Right hindlimb (tissue), 1 donor: ENCODE measurements around the gene RDH12.
"Not testable (repeated sequence)": the region's sequence is repeated elsewhere in the genome, so short reads cannot be mapped to it uniquely, and the experiment has no call there.

Source experiments
- DNase-seq: peaks from one replicate; pipeline ENCODE4 v3.0.0-alpha.2; 2018

Gene RDH12

GRCh38 chr14:67705211-67705610 lies 3.5 kb downstream of the RDH12 start:
- DNase-seq = no peak

- DNase-seq = not testable (repeated sequence)
These were observed 7.7 kb downstream of the RDH12 start for GRCh38 chr14:67709346-67709745.

GRCh38 chr14:67709796-67710195 lies 8.1 kb downstream of the RDH12 start:
- DNase-seq = not testable (repeated sequence)

GRCh38 chr14:67710209-67710608 lies 8.5 kb downstream of the RDH12 start:
- no peak for DNase-seq

DNA sequence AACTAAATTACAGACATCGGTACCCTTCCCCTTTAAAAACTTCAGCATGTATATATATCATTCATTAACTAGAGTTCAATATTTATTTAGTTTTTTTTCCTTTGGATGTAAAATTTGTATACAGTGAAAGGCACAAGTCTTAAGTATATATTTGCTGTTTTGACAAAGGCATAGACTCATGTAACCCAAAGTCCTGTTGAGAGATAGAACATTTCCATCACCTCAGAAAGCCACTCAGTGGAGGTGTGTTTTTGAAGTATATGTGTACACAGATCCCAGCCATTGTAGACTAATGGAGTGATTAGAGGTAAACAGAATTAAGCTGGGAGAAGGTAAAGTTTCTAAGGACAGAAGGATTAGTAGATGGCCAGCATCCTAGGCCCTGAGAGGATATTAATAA lies 15.4 kb downstream of the RDH12 start:
- DNase-seq = no peak

GRCh38 chr14:67718265-67718664 lies 16.6 kb downstream of the RDH12 start:
- DNase-seq = no peak

DNA sequence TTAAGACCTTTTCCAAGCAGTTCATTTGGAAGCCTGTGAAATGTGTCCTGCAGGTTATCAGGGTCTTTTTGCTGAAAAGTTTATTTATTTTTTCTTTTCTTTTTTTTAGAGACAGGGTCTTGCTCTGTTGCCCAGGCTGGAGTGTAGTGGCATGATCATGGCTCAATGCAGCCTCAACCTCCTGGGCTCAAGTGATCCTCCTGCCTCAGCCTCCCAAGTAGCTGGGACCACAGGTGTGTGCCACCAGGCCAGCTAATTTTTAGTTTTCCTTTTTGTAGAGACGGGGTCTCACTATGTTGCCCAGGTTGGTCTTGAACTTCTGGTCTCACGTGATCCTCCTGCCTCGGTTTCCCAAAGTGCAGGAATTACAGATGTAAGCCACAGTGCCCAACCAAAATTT lies 17.7 kb downstream of the RDH12 start:
- not testable (repeated sequence) for DNase-seq

- DNase-seq = no peak
These were observed 18.2 kb downstream of the RDH12 start for GRCh38 chr14:67719866-67720265.

DNA sequence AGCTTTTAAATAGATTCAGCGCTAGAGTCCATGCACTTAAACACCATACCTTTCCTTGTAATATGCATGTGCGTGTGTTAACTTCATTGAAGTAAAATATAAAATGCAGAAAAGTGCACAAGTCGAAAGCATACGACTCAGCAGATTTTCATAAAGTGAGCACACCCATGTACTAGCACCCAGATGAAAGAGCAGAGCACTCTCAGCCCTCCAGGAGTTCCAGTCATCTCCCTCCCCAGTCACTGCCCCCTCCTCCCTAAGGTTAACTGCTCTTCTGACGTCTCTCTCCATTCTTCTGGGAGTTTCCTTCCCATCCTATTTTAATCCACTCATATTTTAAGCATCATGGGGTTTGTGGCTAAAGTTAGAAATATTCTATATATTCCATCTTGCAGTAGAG lies 20.2 kb downstream of the RDH12 start:
- no peak for DNase-seq

DNA sequence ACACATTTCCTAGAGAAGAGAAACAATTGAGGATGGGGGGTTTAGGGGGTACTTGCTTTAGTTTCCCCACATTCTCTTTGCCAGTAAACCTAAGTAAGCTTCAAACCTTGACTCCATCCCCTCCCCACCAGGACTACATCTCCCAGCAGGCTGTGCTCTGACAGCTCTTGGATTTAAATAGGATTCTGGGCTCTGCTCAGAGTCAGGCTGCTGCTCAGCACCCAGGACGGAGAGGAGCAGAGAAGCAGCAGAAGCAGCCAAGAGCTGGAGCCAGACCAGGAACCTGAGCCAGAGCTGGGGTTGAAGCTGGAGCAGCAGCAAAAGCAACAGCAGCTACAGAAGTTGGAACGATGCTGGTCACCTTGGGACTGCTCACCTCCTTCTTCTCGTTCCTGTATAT lies 20.6 kb downstream of the RDH12 start:
- DNase-seq = peak; percentile 82

GRCh38 chr14:67725171-67725570 lies 23.5 kb downstream of the RDH12 start:
- no peak for DNase-seq

DNA sequence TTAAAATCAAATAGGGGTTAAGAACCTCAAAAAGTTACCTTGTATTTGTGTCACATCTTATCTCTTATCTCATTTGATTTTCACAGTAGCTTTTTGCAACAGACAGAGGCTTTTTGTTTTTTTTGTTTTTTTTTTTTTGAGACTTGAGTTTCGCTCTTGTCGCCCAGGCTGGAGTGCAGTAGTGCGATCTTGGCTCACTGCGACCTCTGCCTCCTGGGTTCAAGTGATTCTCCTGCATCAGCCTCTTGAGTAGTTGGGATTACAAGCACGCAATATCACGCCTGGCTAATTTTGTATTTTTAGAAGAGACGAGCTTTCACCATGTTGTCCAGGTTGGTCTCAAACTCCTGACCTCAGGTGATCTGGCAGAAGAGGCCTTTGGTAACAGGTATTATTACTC lies 25.7 kb downstream of the RDH12 start:
- DNase-seq = no peak

DNA sequence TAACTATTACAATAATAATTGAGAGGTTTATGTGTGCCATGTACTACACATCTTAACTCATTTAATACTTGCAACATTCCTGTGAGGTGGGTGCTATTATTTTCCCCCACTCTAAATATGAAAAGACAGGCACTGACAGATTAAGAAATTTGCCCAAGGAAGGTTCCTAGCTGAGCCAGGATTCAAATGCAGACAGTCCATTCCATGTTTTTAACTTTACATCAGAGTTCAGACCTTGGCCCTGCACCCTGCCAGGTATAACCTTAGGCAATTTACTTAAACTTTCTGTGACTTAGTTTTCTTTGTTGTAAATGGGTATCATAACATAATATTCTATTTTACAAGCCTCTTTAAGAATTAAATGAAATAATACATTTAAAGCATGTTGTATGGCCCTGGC lies 26.6 kb downstream of the RDH12 start:
- DNase-seq = no peak

GRCh38 chr14:67729072-67729885 lies 27.6 kb downstream of the RDH12 start:
- DNase-seq = no peak

GRCh38 chr14:67733616-67734015 lies 31.9 kb downstream of the RDH12 start:
- peak; percentile 55 for DNase-seq

DNA sequence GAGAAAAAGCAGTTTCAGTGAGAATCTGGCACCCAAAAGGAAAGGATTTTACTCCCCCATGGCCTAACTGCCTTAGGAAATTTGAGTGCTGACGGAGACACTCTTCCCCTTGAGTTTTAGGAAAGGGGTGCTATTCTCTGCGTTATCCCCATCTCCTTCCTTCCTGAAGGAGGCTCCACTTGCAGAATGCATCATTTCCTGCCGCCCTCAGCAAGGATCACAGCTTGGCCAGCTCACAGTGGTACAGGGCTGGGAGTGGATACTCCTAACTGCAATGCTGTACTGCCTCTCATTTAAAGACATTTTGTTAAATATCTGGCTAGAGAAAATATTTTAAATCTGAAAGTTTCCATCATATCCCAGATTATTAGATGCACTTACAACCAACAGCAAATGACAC lies 33.0 kb downstream of the RDH12 start:
- no peak for DNase-seq

DNA sequence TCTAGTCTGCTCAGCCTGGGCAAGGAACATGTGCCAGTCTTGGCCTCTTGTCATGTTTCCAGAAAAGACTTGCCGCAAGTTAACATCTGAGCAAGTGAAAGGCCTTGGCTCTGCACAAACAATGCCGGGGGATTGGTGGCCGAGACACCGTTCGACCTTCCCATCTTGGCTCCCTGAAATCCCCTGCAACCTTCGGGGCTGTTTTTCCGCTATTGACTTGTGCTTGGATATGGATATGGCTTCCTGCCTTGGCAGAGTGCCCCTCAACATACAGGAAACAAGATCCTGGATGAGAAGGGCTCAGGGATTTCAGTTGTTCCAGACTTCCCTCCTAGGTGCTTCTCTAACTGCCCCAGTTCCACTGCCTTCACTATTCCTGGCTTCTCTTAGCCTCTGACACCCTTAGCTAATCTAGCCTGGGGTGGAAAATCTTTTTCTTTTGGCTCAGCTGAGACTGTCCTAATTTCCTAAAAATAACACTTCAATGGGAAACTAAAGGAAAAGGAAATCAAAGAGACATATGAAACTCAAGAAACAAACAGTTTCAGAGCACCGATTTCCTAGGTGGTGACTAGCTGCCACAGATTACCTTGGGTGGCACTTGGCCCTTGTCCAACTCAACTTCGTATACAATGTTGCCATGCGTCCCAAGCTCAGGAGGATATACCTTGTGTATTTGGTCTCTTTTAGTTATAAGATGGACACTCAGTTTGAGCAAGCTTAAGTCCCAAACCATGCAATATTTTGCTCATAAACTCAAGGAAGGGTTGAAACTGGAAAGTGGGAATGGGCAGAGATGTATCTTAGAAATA lies 33.9 kb downstream of the RDH12 start:
- peak; percentile 61 for DNase-seq

- DNase-seq = no peak
These were observed 35.1 kb downstream of the RDH12 start for GRCh38 chr14:67736771-67737170.

GRCh38 chr14:67738740-67739504 lies 37.2 kb downstream of the RDH12 start:
- DNase-seq = no peak

DNA sequence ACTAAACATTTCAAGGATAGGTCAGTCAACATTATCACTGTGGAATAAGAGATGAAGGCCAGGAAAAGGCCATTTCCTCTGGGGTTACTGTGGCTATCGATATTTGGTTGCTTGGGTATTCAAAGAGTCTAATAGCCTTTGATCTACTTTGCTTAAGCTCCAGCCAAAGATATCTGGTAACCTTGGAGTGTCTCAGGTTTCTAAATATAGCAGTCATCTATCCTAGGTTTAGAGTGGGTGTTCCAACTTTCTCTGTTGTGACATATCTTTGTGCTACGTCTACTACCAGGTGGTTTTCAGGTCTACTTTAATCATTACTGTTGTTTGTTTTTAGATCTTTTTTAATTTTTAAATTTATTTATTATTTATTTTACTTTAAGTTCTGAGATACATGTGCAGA lies 42.4 kb downstream of the RDH12 start:
- no peak for DNase-seq

- DNase-seq = no peak
These were observed 45.2 kb downstream of the RDH12 start for GRCh38 chr14:67746927-67747326.

GRCh38 chr14:67748312-67748711 lies 46.6 kb downstream of the RDH12 start:
- DNase-seq = no peak

DNA sequence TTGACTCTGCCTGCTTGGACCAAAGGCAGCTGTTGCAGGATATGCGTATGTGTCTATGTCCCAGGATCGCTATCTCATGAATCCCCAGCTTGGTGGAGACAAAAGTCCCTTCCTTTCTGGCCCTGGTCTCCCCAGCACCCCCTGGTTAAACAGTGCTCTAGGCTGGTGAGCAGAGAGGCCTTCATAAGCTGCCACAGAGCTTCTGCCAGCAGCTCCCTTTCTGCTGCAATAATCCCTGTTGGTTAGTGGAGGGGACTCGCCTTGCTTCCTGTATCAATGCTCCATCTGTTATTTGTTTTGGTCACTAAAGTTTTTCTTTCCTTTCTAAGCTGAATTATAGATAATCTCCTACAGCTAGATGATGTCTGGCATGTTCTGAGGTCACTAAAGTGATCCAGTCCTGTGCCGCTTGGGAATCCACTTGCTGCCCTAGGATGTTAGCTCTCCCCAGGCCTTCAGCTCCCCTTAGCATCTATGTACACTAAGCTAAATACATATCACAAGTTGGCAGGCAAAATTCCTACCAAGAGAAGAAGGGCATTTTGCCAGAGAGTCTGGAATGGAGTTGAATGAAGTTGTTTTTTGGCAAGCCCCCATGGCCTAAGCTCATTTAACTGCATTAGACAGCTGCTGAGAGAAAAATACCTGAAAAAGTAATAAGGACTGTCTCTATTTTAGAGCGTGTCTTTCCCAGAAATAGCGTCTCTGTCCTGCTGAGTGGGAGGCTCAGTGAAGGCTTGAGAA lies 47.8 kb downstream of the RDH12 start:
- DNase-seq = peak; percentile 59
